Measurements from ENCODE around the gene LMO4.

LMO4 gene

DNA sequence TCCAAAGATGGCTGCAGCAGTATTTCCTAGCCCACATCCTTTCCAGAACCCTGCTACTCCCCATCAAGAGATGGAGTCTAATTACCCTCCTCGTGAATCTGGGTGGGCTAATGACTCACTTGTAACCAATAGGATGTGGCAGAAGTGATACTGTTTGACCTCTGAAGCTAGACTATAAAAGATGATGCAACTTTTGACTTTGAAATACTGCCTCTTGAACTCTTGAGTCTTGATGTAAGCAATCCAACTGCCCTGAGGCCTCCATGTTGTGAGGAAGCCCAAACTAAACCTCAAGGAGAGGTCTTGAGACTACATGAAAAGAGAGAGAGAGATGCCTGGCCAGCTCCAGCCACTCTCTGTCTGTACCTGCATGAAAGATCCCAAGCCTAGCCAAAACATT, 29.5 kb downstream of the LMO4 start:
- no peak for DNase-seq (ENCODE audit: low read depth)

DNA sequence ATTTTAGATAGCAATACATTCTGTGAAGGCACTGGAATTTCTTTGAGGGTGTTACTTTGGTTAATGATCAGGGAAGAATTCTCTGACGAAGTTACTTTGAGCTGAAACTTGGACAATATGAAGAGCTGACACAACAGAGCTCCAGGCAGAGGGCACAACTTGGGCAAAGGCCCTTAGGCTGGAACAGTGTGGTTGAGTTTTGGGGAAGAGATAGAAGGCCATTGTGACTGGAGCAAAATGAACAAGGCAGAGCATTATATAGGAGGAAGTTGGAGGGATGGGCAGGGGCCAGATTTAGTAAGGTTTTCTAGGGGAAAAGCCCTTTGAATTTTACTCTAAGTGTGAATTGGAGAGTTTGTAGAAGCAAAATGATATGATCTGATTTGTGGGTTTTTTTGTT, 30.9 kb downstream of the LMO4 start:
- no peak for DNase-seq (ENCODE audit: low read depth)

DNA sequence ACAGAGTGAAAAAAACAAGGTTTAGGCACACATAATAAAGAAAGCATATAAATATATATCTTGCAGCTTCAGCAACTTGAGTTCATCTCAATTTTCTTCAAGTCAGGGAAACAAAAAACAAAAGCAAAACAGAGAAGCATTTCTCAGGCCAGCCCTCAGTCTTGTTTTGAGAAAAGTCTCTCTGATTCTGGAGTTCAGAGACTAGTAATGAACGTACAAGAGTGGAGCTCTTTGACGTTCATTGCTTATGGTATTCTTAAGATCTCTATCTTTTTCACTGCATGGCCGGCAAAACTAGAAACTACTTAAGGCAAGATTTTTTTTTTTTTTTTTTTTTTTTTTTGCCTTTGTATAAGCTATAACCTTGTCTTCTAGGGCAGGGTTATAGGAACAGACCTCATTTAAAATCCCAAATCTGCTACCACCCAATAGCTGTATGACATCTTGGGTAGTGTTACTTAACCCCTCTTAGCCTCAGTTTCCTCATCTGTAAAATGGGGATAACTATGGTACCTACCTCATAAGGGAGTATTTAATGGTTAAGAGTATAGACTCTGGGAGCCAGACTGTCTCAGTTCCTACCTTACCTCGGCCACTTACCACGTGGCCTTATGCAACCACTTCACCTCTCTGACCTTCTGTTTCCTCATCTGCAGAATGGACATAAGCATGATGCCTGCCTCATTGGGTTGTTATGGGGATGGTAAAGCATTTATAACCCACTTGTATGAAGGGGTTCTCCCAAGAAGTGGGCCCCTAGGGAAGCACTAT, 33.6 kb downstream of the LMO4 start:
- DNase-seq (ENCODE audit: low read depth), result no peak

DNA sequence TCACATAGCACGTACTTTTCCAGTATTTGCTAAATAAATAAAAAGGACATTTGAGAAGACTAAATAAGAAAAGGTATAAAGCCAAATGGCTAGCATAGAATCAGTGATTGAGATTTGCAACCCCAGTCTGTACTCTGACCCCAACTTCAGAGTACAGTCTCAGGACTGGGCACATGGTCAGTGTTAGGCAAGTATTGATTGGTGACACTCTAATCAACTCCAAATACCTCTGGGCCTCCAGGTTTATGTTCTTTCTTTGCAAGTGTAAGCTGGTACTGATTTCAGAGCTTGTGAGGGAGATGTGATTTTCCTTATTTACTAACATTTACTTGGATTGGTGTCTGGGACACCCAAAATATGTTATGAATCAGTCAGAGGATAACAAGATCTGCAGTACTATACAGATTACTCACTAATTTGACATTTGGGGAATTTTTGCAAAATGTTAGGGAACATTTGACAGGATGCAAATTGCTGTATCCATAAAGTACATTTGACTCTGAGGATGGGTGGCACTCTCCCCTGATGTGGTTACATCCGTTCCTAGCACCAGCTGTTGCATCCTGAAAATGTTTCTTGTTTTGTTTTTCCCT, 34.2 kb downstream of the LMO4 start:
- DNase-seq (ENCODE audit: low read depth), result peak; percentile 16

DNA sequence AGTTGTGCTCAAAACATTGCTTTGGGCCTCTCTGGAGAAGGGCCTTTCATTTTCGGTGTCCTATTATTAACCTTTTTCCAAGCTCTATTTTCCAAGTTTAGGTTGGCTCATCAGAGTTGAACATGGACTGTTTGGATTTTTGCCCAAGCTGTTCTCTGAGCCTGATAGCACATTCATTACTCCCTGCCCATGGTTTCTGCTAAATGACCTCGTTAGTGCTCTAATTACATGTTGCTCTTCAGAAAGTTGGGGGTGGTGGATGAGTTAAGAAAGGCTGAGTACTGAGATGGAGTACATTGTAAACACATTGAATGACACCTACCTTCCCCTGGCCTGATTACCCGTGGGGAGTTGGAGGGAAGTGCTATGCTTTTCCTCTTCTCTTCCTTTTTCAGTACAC, 38.9 kb downstream of the LMO4 start:
- no peak for DNase-seq (ENCODE audit: low read depth)

DNA sequence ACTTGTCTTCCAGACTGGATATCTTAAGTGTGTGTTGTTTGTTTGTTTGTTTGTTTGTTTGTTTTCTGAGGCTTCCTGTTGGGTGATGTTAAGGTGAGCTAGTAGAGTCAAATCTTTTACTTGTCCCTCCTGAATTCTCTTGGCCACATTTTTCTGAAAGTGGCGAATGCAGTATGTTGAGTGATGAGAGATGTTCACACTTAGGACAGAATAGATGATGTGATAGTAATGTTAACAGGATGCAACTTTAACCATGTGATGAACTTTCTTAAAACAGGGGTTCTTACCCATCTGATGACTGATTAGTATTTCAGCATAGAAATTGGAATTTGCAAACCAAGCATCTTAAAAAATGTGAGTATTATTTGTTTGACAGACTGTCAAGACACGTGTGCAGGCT, 40.2 kb downstream of the LMO4 start:
- DNase-seq (ENCODE audit: low read depth), result no peak

DNA sequence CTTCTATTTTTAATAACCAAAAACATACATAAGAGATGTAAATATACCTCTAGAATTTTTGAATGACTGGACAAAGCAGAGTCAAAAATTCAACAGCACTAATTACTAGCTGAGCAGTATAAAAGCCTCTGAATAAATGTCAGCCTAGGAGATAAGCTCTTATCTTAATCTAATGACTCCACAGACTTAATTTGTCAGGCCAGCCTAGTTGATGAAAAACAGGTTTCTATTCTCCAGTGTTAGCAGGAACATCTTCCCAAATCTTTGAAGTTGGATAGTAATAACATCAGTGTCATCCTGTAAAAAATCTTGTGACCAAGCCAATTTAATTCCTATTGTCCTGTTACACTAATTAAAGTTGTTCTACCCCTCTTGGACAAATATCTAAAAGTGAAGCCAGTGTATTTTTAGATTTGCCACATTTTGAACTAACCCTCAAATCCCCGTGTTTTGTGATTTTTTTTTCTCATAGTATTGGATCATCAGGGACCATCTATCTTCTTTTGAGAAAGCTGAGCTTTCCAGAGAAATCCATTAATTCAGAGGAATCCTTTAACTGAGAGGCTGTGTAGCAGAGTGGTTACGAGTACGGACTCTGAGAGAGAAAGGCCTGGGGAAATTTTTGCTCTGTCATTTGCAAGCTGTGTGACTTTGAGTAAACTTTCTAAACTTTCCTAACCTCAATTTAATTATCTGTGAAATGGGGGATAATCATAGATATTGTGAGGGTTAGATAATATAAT, 41.2 kb downstream of the LMO4 start:
- DNase-seq (ENCODE audit: low read depth), result no peak

DNA sequence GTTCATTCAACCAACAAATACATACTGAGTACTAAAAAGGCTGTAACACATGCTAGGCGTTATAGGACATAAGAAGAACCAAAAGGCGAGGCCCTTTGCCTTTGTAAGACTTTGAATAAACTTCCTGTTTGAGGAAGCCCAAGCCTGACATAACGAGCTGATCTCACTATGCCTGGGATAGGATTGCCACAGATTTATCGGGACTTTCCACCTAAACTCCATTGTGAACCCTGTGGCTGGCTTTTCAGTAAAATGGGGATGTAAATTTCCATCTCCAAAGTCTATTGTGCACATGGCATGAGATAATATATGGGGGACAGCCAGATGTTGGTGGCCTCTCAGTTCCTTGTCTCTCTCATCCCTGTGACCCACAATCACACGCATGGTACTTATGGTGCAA, 41.9 kb downstream of the LMO4 start:
- DNase-seq (ENCODE audit: low read depth), result no peak

DNA sequence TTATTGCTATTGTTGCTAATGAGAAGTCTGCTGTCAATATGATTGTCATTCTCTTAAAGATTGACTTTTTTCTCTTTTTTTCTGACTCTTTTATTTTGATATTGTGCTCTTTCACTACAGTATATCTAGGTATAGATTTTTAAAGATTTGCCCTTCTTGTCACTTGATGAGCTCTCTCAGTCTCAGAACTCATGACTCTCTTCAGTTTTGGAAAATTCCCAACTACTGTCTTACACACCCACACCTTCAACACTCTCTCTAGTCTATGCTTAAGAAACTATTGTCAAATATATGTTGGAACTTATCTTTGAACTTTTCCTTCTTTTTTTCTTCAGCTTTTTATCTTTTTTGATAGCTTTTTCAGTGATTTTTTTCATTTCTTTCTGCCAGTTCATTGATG, 50.6 kb downstream of the LMO4 start:
- no peak for DNase-seq (ENCODE audit: low read depth)

DNA sequence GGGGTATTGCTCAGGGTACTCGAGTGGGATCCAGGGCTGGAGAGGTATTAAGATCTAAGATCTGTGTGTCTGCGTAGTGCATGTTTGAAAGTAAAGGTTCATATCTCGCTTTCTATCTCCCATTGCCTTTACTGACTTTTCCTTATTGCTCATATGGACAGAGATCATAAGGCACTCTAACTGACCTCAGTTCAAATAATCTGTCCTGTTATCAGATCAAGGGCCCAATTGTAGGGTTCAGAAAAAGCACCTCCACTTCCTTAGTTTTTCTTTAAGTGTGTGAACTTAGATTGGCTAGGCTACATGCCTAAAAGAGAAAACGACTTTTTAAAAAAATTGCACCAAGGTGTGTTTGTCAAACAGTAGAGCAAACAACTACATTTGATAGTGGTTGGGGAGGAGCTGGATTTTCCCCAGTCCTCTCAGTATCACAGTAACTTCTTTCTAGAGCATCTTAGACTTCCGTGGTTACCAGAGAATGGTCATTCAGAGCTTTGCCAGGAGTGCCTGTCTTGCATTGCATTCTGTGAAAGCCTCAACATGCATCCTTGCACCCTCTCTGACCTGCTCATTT, 57.6 kb downstream of the LMO4 start:
- no peak for DNase-seq (ENCODE audit: low read depth)

DNA sequence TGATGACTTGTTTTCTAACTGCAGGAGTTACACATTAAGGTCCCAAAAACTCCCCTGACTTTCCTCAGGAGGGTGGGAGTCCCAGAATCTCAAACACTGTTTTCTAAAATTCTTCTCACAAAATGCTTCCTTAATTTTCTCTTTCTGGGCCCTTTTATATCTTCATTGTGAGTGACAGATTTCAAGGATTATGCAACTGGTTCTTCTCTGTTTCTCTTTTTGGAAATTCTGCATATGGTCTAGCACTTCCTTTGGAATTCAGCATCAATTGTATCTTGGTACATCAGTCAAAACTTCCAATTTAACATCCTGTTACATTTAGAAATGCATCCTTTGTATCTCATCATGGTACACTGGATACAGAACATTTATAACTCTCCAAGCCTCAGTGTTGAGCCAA, 59.7 kb downstream of the LMO4 start:
- no peak for DNase-seq (ENCODE audit: low read depth)

DNA sequence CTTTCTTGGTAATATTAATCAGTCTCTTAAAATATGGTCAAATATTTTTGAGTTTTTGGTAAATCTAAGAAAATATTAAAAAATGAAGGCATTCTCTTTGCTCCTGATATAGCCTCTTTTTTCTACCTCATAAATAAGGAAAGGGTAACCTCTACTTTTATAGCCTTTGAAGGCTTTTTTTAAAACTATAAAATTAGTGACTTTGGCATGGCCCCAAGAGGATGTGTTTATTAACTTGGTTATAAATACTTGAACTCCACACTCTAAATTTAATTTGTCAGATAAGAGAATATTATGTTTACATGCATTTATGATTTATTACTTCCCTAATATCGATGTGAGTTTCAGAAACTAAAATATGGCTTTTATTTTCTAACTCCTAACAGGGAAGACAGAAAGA, 60.3 kb downstream of the LMO4 start:
- no peak for DNase-seq (ENCODE audit: low read depth)

DNA sequence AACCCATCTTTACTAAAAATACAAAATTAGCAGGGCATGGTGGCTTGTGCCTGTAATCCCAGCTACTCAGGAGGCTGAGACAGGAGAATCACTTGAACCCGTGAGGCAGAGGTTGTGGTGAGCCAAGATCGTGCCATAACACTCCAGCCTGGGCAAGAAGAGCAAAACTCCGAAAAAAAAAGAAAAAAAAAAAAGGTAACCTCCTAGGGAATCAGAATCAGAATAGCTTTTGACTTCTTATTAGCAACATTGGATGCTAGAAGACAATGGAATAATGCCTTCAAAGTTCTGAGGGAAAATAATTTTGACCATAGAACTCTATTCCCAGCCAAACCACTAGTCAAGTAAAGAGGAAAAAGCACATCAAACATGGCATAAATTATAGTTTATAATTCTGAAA, 60.9 kb downstream of the LMO4 start:
- DNase-seq (ENCODE audit: low read depth), result no peak

DNA sequence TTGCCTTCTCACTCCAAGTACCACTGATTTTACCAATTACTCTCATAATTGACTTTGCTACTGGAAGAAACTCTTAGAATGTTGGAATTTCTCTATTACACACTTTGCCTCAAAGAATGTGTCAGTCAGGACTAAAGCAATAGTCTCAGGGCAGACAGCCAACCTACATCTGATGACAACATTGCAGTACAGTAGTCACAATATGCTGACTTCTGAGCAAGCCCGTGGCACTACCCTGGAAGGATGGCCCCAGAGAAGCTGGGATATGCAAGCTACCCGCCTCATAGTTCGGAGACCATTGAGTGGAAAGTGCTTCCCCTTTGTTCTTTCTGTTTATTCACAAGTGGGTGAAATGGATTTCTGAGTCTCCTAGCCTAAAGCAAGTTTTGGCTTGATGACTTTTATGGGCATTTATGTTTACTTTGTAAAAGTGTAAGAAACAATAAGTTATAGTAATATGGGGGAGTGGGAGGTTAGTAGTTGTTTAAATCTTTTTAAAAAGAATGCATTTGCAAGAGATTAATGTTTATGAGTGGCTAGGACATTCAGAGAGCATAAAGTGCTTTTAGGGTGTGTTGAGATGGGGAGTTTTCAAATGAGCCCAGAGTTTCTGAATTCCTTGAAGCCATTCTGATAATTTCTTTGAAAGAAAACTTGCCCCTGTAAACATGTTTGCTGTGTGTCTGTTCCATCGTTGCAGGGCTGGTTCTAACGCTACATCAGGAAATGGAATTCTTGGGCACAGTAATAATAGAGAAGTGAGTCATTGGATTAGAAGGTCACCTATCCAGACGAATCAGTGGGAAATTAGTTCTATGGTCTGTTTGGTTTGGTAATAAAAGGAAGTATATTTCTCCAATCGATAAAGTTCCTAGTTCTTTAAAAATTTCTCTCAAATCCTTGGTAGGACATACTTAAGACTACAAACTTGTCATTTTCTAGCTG, 63.8 kb downstream of the LMO4 start:
- peak; percentile 27 for DNase-seq (ENCODE audit: low read depth)

DNA sequence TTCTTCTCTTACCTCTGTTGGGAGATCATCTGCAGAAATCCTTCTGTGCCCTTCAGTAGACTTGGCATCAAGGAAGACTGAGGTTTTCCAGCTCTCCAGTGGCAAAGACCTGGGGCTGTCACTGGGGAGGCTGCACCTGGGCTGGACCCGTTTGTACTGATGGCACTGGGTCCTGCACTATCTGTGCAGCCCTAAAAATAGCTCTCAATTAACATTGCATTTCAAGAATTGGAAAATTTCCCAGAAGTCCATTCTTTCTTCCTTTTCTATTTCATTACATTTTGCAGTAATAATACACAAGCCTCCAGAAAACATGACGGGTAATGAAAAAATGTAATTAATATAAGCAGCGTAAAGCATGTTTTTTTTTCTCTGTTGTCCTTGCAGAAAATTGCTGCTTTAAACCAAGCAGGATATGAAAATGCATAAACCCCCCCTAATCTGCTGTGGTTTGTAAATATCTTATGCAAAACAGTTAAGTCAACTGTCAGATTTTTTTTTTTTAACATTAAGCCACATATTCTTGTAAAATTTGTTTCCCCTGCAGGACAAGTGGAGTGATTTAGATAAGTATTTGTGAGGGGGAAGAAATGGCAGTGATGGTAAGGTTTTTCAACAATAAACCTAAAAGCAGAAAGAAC, 64.9 kb downstream of the LMO4 start:
- DNase-seq (ENCODE audit: low read depth), result no peak

DNA sequence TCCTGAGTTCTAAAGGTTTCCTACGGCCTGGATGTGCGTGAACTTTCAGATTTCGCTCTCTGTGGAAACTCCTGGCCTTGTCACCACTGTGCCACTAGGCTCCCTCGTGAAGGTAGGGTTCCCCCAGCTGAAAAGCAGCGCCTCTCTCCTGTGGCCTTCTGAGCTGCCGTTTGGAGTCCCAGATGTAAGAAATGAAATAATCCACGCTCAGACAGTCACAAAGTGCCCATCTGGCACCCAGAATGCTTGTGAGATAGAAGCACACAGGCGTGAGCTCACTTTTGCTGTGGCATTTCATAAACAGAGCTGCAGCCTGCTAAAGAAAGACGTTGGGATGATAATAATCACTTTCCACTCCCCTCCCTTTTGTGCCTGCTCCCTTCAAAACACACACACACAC, 65.8 kb downstream of the LMO4 start:
- no peak for DNase-seq (ENCODE audit: low read depth)

DNA sequence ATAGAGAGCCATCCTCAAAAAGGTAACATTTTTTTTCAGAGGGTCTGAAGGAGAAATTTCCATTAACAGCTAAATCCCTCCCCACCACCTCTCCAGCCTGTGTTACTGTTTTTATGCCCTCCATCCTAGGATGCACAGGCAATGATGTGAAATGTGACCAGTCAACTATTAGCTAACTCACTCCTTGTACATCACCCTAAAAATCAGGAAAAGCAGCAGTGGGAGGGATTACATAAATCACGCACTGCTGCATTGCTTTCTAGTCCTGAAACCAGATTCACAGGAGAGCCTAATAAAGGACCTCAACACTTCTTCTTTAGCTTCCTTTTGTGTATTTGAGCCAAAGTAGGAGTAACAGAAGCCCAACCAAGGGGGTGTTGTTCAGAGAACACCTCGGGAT, 66.3 kb downstream of the LMO4 start:
- DNase-seq (ENCODE audit: low read depth), result no peak

Data from GM04503 (cell line).